ENCODE data around the gene AQP12A. TPM values are rescaled to one million over a fixed set of nuclear protein-coding genes. Genes with fewer than 3 reads are reported as not detected.

The AQP12A gene
- total and polyA plus RNA-seq, 11 donors = not detected

DNA sequence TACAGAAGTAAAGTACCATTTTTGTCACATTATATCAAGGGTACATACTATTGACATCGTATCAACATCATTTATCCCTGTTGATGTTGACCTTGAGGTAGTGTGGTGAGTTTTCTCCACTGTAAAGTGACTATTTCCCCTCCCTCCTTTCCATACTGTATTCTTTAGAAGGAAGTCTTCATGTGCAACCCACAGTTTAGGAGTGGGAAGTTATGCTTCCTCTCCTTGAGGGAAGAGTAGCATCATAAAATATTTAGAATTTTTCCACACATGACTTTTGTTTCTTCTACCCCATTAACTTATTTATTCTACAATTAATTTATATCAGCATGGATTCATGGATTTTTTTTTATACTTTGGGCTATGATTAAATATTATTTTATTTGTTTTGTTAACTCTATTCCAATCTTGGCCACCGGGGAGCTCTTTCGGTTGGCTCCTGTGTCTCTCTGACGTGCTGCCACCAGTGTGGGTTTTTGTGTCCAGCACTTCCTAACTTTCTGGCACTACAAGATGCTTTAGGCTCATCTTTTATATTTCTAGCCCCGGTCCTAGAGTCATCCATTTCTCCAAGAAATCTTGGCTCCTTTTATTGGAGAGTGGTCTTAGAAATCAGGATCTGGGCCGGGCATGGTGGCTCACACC, 28.0 kb upstream of the AQP12A start:
- intact Hi-C loops (cut with DNase I) = no loop called here
- Histone ChIP-seq H3K4me1 (no peaks in the 10 kb centered on the region), H3K27me3 (peaks cover 0 to 49% (median 14%) of the 10 kb centered on the region in 9 donors), H3K36me3 (no peaks in the 10 kb centered on the region), H3K9me3 (peaks cover 0 to 27% (median 8%) of the 10 kb centered on the region in 12 donors), H3K27ac (no peak overlapping the region), H3K4me3 (no peak overlapping the region)
- ATAC-seq (no peak), DNase-seq (no peak)
- TF ChIP-seq, protein P1, sequence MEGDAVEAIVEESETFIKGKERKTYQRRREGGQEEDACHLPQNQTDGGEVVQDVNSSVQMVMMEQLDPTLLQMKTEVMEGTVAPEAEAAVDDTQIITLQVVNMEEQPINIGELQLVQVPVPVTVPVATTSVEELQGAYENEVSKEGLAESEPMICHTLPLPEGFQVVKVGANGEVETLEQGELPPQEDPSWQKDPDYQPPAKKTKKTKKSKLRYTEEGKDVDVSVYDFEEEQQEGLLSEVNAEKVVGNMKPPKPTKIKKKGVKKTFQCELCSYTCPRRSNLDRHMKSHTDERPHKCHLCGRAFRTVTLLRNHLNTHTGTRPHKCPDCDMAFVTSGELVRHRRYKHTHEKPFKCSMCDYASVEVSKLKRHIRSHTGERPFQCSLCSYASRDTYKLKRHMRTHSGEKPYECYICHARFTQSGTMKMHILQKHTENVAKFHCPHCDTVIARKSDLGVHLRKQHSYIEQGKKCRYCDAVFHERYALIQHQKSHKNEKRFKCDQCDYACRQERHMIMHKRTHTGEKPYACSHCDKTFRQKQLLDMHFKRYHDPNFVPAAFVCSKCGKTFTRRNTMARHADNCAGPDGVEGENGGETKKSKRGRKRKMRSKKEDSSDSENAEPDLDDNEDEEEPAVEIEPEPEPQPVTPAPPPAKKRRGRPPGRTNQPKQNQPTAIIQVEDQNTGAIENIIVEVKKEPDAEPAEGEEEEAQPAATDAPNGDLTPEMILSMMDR (IDR thresholded peaks at IDR 0.05) = no peak
- no peak for TF ChIP-seq POLR2A (IDR thresholded peaks at IDR 0.05)
- WGBS, 4 donors = 68 to 79% (median 76%) methylated on average over 6 of the region's 6 CpGs

DNA sequence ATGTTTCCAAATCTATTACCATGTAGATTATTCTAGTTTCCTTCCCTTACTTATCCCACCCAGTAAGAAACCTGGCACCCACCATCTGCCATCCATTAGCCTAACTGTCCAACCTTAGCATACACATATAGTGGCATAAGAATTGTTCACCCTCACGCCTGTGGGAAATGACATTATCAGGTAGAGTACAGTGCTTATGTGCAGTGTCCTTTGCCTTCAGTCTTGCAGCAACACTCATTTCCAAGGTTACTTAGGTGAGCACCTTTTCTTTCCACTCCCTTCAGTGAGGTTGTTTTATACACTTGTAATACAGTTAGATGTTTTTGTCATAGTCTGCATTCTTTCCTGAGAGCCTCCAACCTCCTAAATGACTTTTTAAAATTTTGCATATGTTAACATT, 27.0 kb upstream of the AQP12A start:
- ATAC-seq (no peak), DNase-seq (no peak)
- Histone ChIP-seq H3K4me1 (no peaks in the 10 kb centered on the region), H3K4me3 (no peak overlapping the region), H3K27me3 (peaks cover 0 to 47% (median 14%) of the 10 kb centered on the region in 9 donors), H3K36me3 (no peaks in the 10 kb centered on the region), H3K27ac (no peak overlapping the region), H3K9me3 (peaks cover 0 to 27% (median 8%) of the 10 kb centered on the region in 12 donors)
- intact Hi-C loops (cut with DNase I) = no loop called here
- WGBS, 4 donors = 72 to 82% (median 79%) methylated on average over 1 of the region's 1 CpG
- TF ChIP-seq POLR2A (IDR thresholded peaks at IDR 0.05) = no peak
- TF ChIP-seq, protein P1 (IDR thresholded peaks at IDR 0.05) = no peak

DNA sequence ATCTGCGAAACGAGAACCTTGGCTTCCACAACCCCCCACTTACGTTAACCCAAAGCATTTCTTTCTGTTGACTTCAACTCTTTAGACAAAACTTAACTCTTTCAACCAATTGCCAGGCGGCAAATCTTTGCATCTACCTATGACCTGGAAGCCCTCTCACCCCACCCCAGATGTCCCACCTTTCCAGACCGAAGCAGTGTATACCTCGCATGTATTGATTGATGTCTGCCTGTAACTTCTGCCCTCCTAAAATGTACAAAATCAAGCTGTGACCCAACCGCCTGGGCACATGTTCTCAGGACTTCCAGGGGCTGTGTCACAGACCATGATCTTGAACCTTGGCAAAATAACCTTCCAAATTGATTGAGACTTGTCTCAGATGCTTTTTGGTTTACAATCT, 21.3 kb upstream of the AQP12A start:
- ATAC-seq = no peak
- H3K9me3 ChIP-seq = peaks cover 0 to 5% (median 0%) of the 10 kb centered on the region in 12 donors
- H3K27ac ChIP-seq = no peak overlapping the region
- H3K27me3 ChIP-seq = peaks cover 0 to 35% (median 9%) of the 10 kb centered on the region in 9 donors
- intact Hi-C loops (cut with DNase I) = no loop called here
- no peaks in the 10 kb centered on the region for H3K36me3 ChIP-seq
- no peak overlapping the region for H3K4me3 ChIP-seq
- WGBS, 4 donors = 71 to 80% (median 77%) methylated on average over 7 of the region's 7 CpGs
- DNase-seq = no peak
- H3K4me1 ChIP-seq = peaks cover 0 to 9% (median 0%) of the 10 kb centered on the region in 12 donors
- TF ChIP-seq POLR2A (IDR thresholded peaks at IDR 0.05) = no peak
- TF ChIP-seq, protein P1 (IDR thresholded peaks at IDR 0.05) = no peak

DNA sequence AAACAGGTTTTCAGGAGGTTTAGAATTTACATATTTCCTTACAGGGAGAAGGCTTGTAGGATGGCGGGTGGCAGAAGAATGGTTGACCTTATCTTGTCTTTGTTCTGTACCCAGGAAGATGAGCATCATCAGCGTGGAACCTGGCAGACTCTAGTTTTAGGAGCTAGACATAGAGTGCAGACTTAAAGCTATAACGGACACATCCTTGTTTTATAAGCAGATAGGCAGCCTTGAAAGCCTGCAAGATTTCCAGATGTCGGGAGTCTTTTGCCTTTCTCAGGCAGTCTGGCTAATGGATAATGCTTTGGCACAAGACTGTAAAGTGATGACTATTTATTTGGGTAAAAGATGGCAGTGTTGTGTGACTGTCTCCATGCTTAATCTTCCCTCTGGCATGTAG, 20.7 kb upstream of the AQP12A start:
- H3K9me3 ChIP-seq = no peaks in the 10 kb centered on the region
- DNase-seq = no peak
- H3K27ac ChIP-seq = no peak overlapping the region
- peaks cover 0 to 9% (median 0%) of the 10 kb centered on the region in 12 donors for H3K4me1 ChIP-seq
- H3K4me3 ChIP-seq = no peak overlapping the region
- ATAC-seq = no peak
- H3K27me3 ChIP-seq = peaks cover 0 to 36% (median 9%) of the 10 kb centered on the region in 9 donors
- 74 to 81% (median 77%) methylated on average over 4 of the region's 4 CpGs for WGBS, 4 donors
- intact Hi-C loops (cut with DNase I) = no loop called here
- H3K36me3 ChIP-seq = no peaks in the 10 kb centered on the region
- TF ChIP-seq, protein P1 (IDR thresholded peaks at IDR 0.05) = no peak
- TF ChIP-seq POLR2A (IDR thresholded peaks at IDR 0.05) = no peak

Data from heart left ventricle (tissue), 16 donors.